Hepatocyte (in vitro differentiated cells): ENCODE results near the gene CFAP206. TPM values are rescaled to one million over a fixed set of nuclear protein-coding genes. Genes with fewer than 3 reads are reported as not detected.

Experiments
- DNase-seq: peaks from one replicate; pipeline ENCODE4 v3.0.0-alpha.2; 2016; ENCODE audit warnings: low spot score
- H2AFZ ChIP-seq: fragments of 200-600 bp; sonication (generic); 2 replicates; pipeline ENCODE4 v1.6.0; 2016; ENCODE audit warnings: antibody characterized with exemption, mild to moderate bottlenecking
- H3K27ac ChIP-seq: fragments of 200-600 bp; sonication (generic); 2 replicates; pipeline ENCODE4 v1.5.1; 2016; ENCODE audit warnings: mild to moderate bottlenecking
- H3K27me3 ChIP-seq: fragments of 200-600 bp; sonication (generic); 2 replicates; pipeline ENCODE4 v1.6.1; 2016
- H3K36me3 ChIP-seq: fragments of 200-600 bp; sonication (generic); replicated peaks from 2 replicates; pipeline ENCODE4 v1.5.1; 2016; ENCODE audit warnings: low read depth; ENCODE audit not compliant: insufficient read depth
- H3K4me1 ChIP-seq: fragments of 200-600 bp; sonication (generic); 2 replicates; pipeline ENCODE4 v1.5.1; 2016; ENCODE audit warnings: mild to moderate bottlenecking, moderate library complexity; ENCODE audit not compliant: insufficient read depth
- H3K4me2 ChIP-seq: fragments of 200-600 bp; sonication (generic); 2 replicates; pipeline ENCODE4 v1.6.0; 2016
- H3K4me3 ChIP-seq: fragments of 200-600 bp; sonication (generic); 2 replicates; pipeline ENCODE4 v1.5.1; 2016; ENCODE audit warnings: mild to moderate bottlenecking
- H3K79me2 ChIP-seq: fragments of 200-600 bp; sonication (generic); 2 replicates; pipeline ENCODE4 v1.6.0; 2017; ENCODE audit warnings: mild to moderate bottlenecking
- H3K9me2 ChIP-seq: fragments of 200-600 bp; sonication (generic); replicated peaks from 2 replicates; pipeline ENCODE4 v1.6.0; 2017; ENCODE audit warnings: mild to moderate bottlenecking; ENCODE audit not compliant: insufficient read depth
- H3K9me3 ChIP-seq: fragments of 200-600 bp; sonication (generic); 2 replicates; pipeline ENCODE4 v1.5.1; 2016; ENCODE audit warnings: low read depth, mild to moderate bottlenecking
- H4K20me1 ChIP-seq: fragments of 200-600 bp; sonication (generic); 2 replicates; pipeline ENCODE4 v1.6.0; 2016; ENCODE audit warnings: mild to moderate bottlenecking; ENCODE audit not compliant: insufficient read depth, poor library complexity, severe bottlenecking
- CTCF ChIP-seq: fragments of 200-600 bp; sonication (generic); IDR thresholded peaks from 2 replicates; pipeline ENCODE4 v1.5.1; 2016; ENCODE audit warnings: antibody characterized with exemption, mild to moderate bottlenecking; ENCODE audit not compliant: poor library complexity
- EZH2 ChIP-seq: fragments of 200-600 bp; sonication (generic); IDR thresholded peaks from 2 replicates; pipeline ENCODE4 v1.6.1; 2016; ENCODE audit warnings: antibody characterized with exemption, mild to moderate bottlenecking, borderline replicate concordance
- EZH2phosphoT487 ChIP-seq: fragments of 200-600 bp; sonication (generic); IDR thresholded peaks from one replicate; pipeline ENCODE4 v1.6.1; 2018; ENCODE audit warnings: antibody characterized with exemption, mild to moderate bottlenecking, low read depth, moderate library complexity; ENCODE audit not compliant: unreplicated experiment, severe bottlenecking
- WGBS: methylation state at CpG from one replicate; pipeline ENCODE4 v1.1.6; 2016; ENCODE audit warnings: low lambda C conversion rate; ENCODE audit errors: missing lambda C conversion rate; 5-methylcytosine and 5-hydroxymethylcytosine counted together
- polyA plus RNA-seq: library from polyadenylated mRNA; unstranded; fragments of >200 nt; fragmentation: Nextera tagmentation; extraction: Ambion mirVana; gene quantifications from 2 replicates; pipeline ENCODE4 v1.2.1, GENCODE V29; 2016
- total RNA-seq: library from RNA; depleted of rRNA; stranded (reverse); fragments of >200 nt; gene quantifications from 2 replicates; pipeline ENCODE4 v1.2.3, GENCODE V29; 2014

Gene CFAP206
- total and polyA plus RNA-seq, 2 experiments from 2014 or later = 0.20 TPM; not detected in 1

DNA sequence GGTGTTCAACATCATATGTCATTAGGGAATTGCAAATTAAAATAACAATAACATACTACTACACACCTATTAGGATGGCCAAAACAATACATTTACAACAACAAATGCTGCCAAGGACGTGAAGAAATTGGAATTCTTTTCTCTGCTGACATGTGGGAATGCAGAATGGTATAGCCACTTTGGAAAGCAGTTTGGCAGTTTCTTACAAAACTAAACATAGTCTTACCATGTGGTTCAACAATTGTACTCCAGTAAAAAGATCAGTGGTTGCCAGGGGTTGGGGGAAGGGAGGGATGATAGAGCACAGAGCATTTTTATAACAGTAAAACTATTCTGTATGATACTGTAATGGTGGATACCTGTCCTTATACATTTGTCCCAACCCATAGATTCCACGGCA lies 12.3 kb upstream of the CFAP206 start:
- WGBS = 79% methylated on average over 2 of the region's 2 CpGs
- H3K9me2 ChIP-seq = no peaks in the 10 kb centered on the region
- no peak overlapping the region for H2AFZ ChIP-seq
- no peaks in the 10 kb centered on the region for H3K27me3 ChIP-seq
- H3K79me2 ChIP-seq = no peaks in the 10 kb centered on the region
- no peaks in the 10 kb centered on the region for H3K9me3 ChIP-seq
- no peak overlapping the region for H3K27ac ChIP-seq
- DNase-seq = no peak
- TF ChIP-seq EZH2phosphoT487 (no peak), EZH2 (no peak), CTCF (no peak)
- no peak overlapping the region for H3K4me3 ChIP-seq
- H3K4me1 ChIP-seq = no peaks in the 10 kb centered on the region
- H4K20me1 ChIP-seq = no peaks in the 10 kb centered on the region
- no peak overlapping the region for H3K4me2 ChIP-seq
- H3K36me3 ChIP-seq = no peaks in the 10 kb centered on the region

GRCh38 chr6:87396595-87397392 lies 11.0 kb upstream of the CFAP206 start:
- Histone ChIP-seq H3K27me3 (no peaks in the 10 kb centered on the region), H3K4me3 (no peak overlapping the region), H3K27ac (no peak overlapping the region), H3K9me3 (no peaks in the 10 kb centered on the region), H3K36me3 (no peaks in the 10 kb centered on the region), H2AFZ (no peak overlapping the region), H4K20me1 (no peaks in the 10 kb centered on the region), H3K9me2 (no peaks in the 10 kb centered on the region), H3K79me2 (no peaks in the 10 kb centered on the region), H3K4me1 (no peaks in the 10 kb centered on the region), H3K4me2 (no peak overlapping the region)
- DNase-seq = no peak
- TF ChIP-seq EZH2 = no peak
- no peak for TF ChIP-seq CTCF
- TF ChIP-seq EZH2phosphoT487 = no peak
- 86% methylated on average over 10 of the region's 10 CpGs for WGBS

DNA sequence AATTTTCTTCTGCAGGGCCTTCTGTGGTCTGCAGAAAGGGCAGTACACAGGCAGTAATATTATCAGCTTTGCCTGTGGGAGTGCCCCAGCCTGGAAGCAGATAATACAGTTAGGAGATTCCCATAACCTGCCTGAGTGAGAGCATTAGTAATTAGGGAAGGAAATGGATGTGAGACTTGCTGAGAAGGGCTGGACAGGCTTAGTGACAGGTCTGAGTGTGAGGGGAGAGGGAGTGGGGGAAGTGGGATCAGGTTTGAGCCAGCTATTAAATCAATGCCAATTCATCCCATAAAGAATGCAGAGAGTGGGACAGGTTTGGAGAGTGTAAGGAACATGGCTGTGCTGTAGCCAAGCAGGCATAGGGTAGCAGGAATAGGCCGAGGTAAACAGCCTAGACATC lies 10.1 kb upstream of the CFAP206 start:
- H3K79me2 ChIP-seq = no peaks in the 10 kb centered on the region
- no peaks in the 10 kb centered on the region for H3K9me3 ChIP-seq
- no peak for TF ChIP-seq EZH2
- no peak for TF ChIP-seq CTCF
- TF ChIP-seq EZH2phosphoT487 = no peak
- H3K36me3 ChIP-seq = no peaks in the 10 kb centered on the region
- no peaks in the 10 kb centered on the region for H3K9me2 ChIP-seq
- WGBS = 94% methylated on average over 1 of the region's 1 CpG
- no peak for DNase-seq
- H2AFZ ChIP-seq = no peak overlapping the region
- H3K4me1 ChIP-seq = no peaks in the 10 kb centered on the region
- H3K4me3 ChIP-seq = no peak overlapping the region
- no peaks in the 10 kb centered on the region for H4K20me1 ChIP-seq
- no peak overlapping the region for H3K27ac ChIP-seq
- no peaks in the 10 kb centered on the region for H3K27me3 ChIP-seq
- no peak overlapping the region for H3K4me2 ChIP-seq

- no peak overlapping the region for H3K27ac ChIP-seq
- no peak overlapping the region for H3K4me3 ChIP-seq
- no peaks in the 10 kb centered on the region for H4K20me1 ChIP-seq
- H3K27me3 ChIP-seq = no peaks in the 10 kb centered on the region
- no peaks in the 10 kb centered on the region for H3K9me3 ChIP-seq
- no peaks in the 10 kb centered on the region for H3K79me2 ChIP-seq
- TF ChIP-seq EZH2 (no peak), EZH2phosphoT487 (no peak), CTCF (no peak)
- H3K4me1 ChIP-seq = no peaks in the 10 kb centered on the region
- no peak for DNase-seq
- no peaks in the 10 kb centered on the region for H3K9me2 ChIP-seq
- 87% methylated on average over 3 of the region's 3 CpGs for WGBS
- H2AFZ ChIP-seq = no peak overlapping the region
- no peak overlapping the region for H3K4me2 ChIP-seq
- H3K36me3 ChIP-seq = no peaks in the 10 kb centered on the region
Measured at GRCh38 chr6:87401832-87402231, 5.9 kb upstream of the CFAP206 start.
